CD4-positive, alpha-beta T cell treated with Interleukin-17A for 1 hour (primary cell): ENCODE measurements around the gene NR1H3.
A peak's percentile ranks its signal among the peaks of the same experiment; 100 is the strongest.

ENCODE experiments used
- DNase-seq: peaks from one replicate; pipeline ENCODE4 v3.0.0-alpha.2; 2020

Gene NR1H3

GRCh38 chr11:47244448-47245350 lies 13.1 kb upstream of the NR1H3 start:
- no peak for DNase-seq

DNA sequence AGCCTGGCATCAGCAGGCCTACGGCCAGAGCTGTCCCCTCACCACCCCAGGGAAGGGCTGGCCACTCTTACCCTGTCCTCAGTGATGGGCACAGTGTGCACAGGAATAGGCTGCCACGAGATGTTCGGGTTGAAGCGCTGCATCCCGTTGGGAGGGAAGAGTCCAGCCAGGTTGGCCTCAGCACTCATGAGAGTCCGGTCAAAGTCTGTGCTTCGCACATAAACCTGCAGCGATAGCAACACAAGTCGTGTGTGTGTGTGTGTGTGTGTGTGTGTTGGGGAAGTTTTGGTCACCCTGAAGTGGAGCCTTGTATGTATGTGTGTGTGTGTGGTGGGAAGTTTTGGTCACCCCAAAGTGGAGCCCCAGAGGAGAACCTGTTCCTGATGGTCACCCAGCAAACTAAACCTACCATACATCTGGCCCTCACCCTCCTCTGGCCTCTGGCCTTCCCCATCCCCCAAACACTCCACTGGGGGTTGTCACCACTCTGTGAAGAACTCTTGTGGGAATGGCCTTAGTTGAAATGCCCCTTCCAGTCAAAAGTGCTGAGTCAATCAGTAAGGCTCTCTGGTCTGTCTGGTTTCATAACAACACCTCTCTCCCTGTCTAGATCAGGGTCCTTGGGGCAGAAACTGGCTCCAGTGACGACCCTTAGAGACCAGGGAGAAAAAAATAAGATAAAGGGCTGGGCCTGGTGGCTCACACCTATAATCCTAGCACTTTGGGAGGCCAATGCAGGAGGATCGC lies 12.0 kb upstream of the NR1H3 start:
- DNase-seq = no peak

GRCh38 chr11:47247502-47247901 lies 10.3 kb upstream of the NR1H3 start:
- DNase-seq = no peak

DNA sequence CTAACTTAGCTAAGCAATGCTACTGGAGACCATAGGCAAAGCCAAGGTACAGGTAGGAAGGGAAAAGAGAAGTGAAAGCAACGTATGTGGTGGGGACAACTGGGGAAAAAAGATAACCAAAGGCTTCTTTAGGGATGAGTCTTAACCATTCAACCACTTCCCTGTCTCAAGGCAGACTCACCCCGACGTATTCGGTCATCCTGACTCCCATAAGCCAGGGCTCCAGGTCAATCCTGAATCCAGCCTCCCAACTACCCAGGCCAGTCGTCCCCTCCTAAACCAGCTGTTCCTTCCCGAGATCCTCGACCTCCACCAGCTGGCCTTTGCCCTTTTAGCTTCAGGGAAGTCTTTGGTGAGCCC lies 9.5 kb upstream of the NR1H3 start:
- no peak for DNase-seq

DNA sequence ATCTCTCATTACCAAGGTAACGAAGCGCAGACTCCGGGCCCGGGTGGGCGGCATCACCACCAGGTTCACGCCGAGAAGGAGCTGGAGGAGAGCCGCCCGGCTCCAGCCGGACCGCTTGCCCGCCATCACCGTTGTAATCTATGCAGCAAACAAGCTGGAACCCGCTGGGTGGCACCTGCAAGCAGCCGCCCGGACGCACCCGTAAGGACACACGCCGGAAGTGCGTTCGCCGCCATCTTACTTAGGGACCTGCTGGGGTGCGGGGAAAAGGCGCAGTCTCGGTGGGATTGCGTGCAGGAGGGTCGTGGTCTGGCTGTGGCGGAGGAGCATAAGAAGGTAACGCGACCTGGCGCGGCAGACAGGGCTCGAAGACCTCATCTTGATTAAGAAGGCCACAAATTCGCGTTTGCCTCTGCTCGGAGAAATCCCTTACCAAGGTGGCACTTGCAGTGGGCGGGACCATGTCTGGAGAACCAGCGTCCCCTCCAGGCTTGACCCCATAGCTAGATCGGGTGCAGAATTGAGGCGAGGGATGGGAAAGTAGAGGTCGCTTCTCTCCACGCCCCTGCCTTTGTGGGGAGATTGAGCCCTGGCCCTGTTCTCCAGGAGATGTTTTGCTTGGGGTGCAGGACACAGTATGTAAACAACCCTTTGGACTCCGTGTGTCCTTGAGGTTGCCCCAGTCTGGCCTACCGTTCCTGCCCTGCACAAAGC lies 9.0 kb upstream of the NR1H3 start, which contains the start of gene ACP2:
Gene ACP2 (minus strand): TSS at position 151 of the 714 bp plus-strand sequence. CDS start 25 bp downstream, at position 126.
- peak; percentile 88 for DNase-seq

- no peak for DNase-seq
Measured at GRCh38 chr11:47249378-47249715, 8.4 kb upstream of the NR1H3 start.

GRCh38 chr11:47251751-47252150 lies 6.0 kb upstream of the NR1H3 start:
- DNase-seq = no peak

GRCh38 chr11:47253660-47254059 lies 4.1 kb upstream of the NR1H3 start:
- DNase-seq = no peak

GRCh38 chr11:47254386-47254785 lies 3.4 kb upstream of the NR1H3 start:
- no peak for DNase-seq

- DNase-seq = no peak
Measured at GRCh38 chr11:47256374-47256773, 1.4 kb upstream of the NR1H3 start.

- no peak for DNase-seq
Measured at GRCh38 chr11:47257177-47257516, 649 bp upstream of the NR1H3 start.

GRCh38 chr11:47258317-47258902 lies 614 bp downstream of the NR1H3 start:
- no peak for DNase-seq

GRCh38 chr11:47259232-47259977 lies 1.6 kb downstream of the NR1H3 start:
- peak; percentile 39 for DNase-seq

DNA sequence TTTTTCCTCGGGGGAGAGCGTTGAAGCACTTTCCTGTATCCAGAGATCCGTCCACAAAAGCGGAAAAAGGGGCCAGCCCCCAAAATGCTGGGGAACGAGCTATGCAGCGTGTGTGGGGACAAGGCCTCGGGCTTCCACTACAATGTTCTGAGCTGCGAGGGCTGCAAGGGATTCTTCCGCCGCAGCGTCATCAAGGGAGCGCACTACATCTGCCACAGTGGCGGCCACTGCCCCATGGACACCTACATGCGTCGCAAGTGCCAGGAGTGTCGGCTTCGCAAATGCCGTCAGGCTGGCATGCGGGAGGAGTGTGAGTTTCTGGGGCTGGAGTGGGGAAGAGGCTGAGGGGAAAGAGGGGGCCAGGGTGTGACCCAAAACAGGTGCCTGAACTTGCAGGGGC lies 2.6 kb downstream of the NR1H3 start:
- no peak for DNase-seq

GRCh38 chr11:47261291-47261800 lies 3.5 kb downstream of the NR1H3 start:
- no peak for DNase-seq

DNA sequence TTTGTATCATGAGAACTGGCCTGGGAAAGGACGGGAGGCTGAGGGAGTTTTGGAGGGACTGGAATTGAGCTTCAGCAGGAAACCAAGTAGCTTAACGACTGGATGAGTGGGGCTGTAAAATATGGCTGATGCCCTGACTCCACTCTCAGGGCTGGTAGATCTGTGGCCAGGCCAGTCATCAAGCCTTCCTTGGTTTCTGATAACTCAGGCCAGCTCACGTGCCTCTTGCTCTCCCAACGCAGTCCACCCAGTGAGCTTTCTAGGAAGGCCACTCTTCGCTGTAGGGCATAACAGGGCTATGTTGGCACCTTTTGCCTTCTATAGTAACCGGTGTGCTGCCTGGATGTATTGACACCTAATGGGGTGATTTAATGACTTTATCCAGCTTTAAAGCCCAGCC lies 6.3 kb downstream of the NR1H3 start:
- no peak for DNase-seq

DNA sequence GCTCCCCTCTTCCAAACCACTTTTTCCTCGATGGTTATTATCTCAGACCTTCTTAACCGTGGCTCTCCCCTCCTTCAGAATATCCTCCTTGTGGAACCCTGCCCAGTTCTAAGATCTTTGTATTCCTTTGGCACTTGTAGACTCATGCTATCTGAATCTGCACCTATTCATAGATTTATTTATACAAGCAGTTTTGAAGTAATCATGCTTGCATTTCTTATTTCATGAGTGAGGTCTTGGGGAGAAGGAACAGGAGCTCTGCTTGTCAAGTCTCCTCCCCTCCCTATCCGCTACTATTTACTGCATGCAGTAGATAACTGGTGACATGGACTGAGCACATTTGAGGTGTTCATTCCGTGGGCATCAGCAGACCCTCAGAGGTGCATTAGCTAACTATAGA lies 6.7 kb downstream of the NR1H3 start:
- DNase-seq = no peak

- DNase-seq = no peak
Measured at GRCh38 chr11:47267876-47268275, 10.1 kb downstream of the NR1H3 start.

GRCh38 chr11:47268448-47269001 lies 10.7 kb downstream of the NR1H3 start:
- no peak for DNase-seq

DNA sequence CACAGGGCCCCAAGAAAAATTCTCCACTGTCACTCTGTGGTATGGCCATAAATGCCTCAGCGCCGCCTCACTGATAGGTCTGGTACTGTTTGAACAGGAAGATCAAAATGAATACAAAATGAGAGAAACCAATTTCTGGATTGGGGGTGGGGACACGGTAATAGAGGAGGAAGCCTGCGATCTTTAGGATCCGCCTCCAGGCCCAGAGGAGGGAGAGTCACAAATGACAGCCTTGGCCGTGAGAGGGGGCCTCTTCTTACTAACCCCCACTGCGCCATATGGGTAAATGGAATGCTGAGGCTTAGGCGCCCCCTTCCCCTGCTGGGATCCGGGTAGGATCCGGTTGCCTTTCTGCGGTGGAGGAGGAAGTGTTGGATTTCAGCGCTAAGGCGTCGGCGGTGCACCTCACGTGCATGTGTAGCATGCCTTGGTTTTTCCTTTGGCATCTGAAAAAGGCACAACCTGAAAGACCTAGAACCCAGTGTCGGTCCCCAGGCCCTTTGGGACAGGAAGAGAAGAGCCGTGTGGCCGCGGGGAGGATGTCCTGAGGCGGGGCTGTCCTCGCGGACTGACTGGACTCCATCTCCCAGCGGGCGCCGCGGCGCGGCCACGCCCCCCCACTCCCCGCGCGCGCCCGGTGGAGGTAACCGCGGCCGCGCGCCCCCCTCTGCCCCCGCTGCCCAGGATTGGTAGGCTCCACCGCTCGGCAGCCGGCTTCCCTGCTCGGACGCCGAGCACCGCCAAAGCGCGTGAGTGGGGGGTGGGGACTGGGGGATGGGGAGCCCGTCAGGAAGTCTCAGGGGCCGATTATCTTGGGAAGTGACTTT lies 11.4 kb downstream of the NR1H3 start:
- DNase-seq = peak; percentile 88

DNA sequence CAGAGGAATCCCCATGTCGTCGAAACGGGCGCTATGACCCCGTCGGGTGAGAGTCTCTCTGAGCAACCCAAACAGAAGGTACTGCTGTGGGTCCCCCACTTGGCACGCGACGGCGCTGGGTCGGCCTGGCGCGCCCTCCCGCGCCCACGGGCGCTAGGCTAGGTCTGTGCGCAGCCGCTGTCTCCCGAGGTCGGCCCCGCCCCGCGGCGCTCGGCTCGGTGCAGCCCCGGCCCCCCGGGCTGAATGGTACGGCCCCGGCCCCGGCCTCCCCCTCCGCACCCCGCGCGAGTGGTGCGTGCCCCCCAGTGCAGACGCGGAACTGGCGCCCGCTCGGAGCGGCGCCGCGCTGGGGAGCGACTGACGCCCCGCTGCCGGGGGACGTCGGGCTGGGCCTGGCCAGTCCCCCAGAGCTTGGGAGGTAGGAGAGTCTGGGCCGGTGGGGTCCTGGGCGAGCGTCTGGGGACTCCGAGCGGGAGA lies 12.1 kb downstream of the NR1H3 start, which contains the start of gene MADD:
Gene MADD (plus strand): TSS at position 305 of the 477 bp plus-strand sequence.
- peak; percentile 92 for DNase-seq
